Endothelial cell of umbilical vein (primary cell): ENCODE results near the gene DMD. TPM values are rescaled to one million over a fixed set of nuclear protein-coding genes. Genes with fewer than 3 reads are reported as not detected.

Source experiments
- BruUV-seq: library from RNA; stranded (reverse); fragments of 400-500 nt; replicated peaks from 2 replicates; lab custom pipeline; 2021; lab: Mats Ljungman, UMichigan
- CTCF ChIA-PET: fragments of 300-600, 350-600 bp; sonication (Branson Sonifier 250); formaldehyde crosslinking; loops from one replicate; lab custom pipeline; 2021; ENCODE audit warnings: antibody characterized with exemption, inconsistent platforms; lab: Charles Lee
- POLR2A ChIA-PET: fragments of 300-600, 350-600 bp; sonication (Branson Sonifier 250); formaldehyde crosslinking; loops from one replicate; lab custom pipeline; 2021; ENCODE audit warnings: antibody characterized with exemption, inconsistent platforms; lab: Charles Lee
- DNase-seq: peaks from one replicate; pipeline ENCODE4 v3.0.0-alpha.2; 2011; ENCODE audit warnings: low read depth, low spot score
- FAIRE-seq: peaks from 2 replicates; lab custom pipeline; 2011; peaks lifted over from hg19 to GRCh38; lab: Jason Lieb, UNC
- H2AFZ ChIP-seq: 2 replicates; pipeline ENCODE4 v1.6.0; 2012; ENCODE audit warnings: low read depth, low read length, control low read depth, inconsistent platforms
- H3K27ac ChIP-seq: 2 replicates; pipeline ENCODE4 v1.5.1; 2011; ENCODE audit warnings: low read depth, mild to moderate bottlenecking, control low read depth, low read length, moderate library complexity; ENCODE audit not compliant: insufficient read depth
- H3K27me3 ChIP-seq, 2 experiments: 2 replicates each; pipeline versions ENCODE4 v1.6.0 to v1.6.1; 2011; ENCODE audit warnings: low read length in 2 of 2, mixed read lengths in 1 of 2; ENCODE audit not compliant: control insufficient read depth in 2 of 2, insufficient read depth in 2 of 2
- H3K36me3 ChIP-seq, 2 experiments: 2 replicates in 1 of 2; 3 replicates in 1 of 2; pipeline ENCODE4 v1.5.1; 2011; ENCODE audit warnings: low read length in 2 of 2, mild to moderate bottlenecking in 1 of 2, moderate library complexity in 1 of 2; ENCODE audit not compliant: control insufficient read depth in 2 of 2, insufficient read depth in 2 of 2; ENCODE audit errors: extremely low read depth in 1 of 2
- H3K4me1 ChIP-seq: 3 replicates; pipeline ENCODE4 v1.5.1; 2011; ENCODE audit warnings: mild to moderate bottlenecking, low read length; ENCODE audit not compliant: control insufficient read depth, insufficient read depth; ENCODE audit errors: extremely low read depth
- H3K4me2 ChIP-seq: 2 replicates; pipeline ENCODE4 v1.6.1; 2011; ENCODE audit warnings: low read length, control low read depth, mixed read lengths; ENCODE audit not compliant: insufficient read depth
- H3K4me3 ChIP-seq, 3 experiments: fragments of 200-600 bp in 1 of 3; sonication (generic), shearing (Covaris generic) in 1 of 3; replicated peaks in 1 of 3; 2 replicates each; pipeline ENCODE4 v1.5.1; 2011 to 2016; ENCODE audit warnings: control low read depth in 3 of 3, low read length in 3 of 3, mild to moderate bottlenecking in 2 of 3, inconsistent platforms in 1 of 3, low read depth in 1 of 3, moderate library complexity in 1 of 3; ENCODE audit not compliant: insufficient read depth in 1 of 3
- H3K79me2 ChIP-seq: 2 replicates; pipeline ENCODE4 v1.6.0; 2012; ENCODE audit warnings: low read length, inconsistent platforms; ENCODE audit not compliant: control insufficient read depth, insufficient read depth
- H3K9ac ChIP-seq: replicated peaks from 2 replicates; pipeline ENCODE3; 2011; ENCODE audit warnings: low read length, control low read depth; ENCODE audit not compliant: insufficient read depth; ENCODE audit errors: extremely low read depth
- H3K9me1 ChIP-seq: replicated peaks from 3 replicates; pipeline ENCODE4 v1.6.0; 2011; ENCODE audit warnings: mild to moderate bottlenecking, low read length; ENCODE audit not compliant: control insufficient read depth, insufficient read depth; ENCODE audit errors: extremely low read depth
- H3K9me3 ChIP-seq: replicated peaks from 2 replicates; pipeline ENCODE4 v1.5.1; 2012; ENCODE audit warnings: low read length, inconsistent platforms; ENCODE audit not compliant: control insufficient read depth, insufficient read depth
- H4K20me1 ChIP-seq: replicated peaks from 2 replicates; pipeline ENCODE3; 2011; ENCODE audit warnings: mild to moderate bottlenecking, low read length; ENCODE audit not compliant: control insufficient read depth, insufficient read depth; ENCODE audit errors: extremely low read depth
- CTCF ChIP-seq, 2 donors: IDR thresholded peaks; 1 replicate in 1 of 2; 2 replicates in 1 of 2; pipeline ENCODE4 v1.5.1; 2011; ENCODE audit warnings: low read length in 2 of 2, mild to moderate bottlenecking in 2 of 2, moderate library complexity in 2 of 2, control low read depth in 1 of 2, inconsistent platforms in 1 of 2, low read depth in 1 of 2; ENCODE audit not compliant: insufficient read depth in 1 of 2; ENCODE audit errors: extremely low read depth in 1 of 2
- EZH2 ChIP-seq: IDR thresholded peaks from 2 replicates; pipeline ENCODE4 v1.6.1; 2012; ENCODE audit warnings: borderline replicate concordance, low read depth, mild to moderate bottlenecking, moderate library complexity, low read length, inconsistent platforms; ENCODE audit not compliant: severe bottlenecking
- FOS ChIP-seq: IDR thresholded peaks from 2 replicates; pipeline ENCODE4 v1.6.1; 2011; ENCODE audit warnings: mild to moderate bottlenecking, low read length, moderate library complexity, borderline replicate concordance; ENCODE audit not compliant: insufficient read depth
- GATA2 ChIP-seq: IDR thresholded peaks from 2 replicates; pipeline ENCODE4 v1.7.0; 2011; ENCODE audit warnings: low read depth, mild to moderate bottlenecking, moderate library complexity, mixed read lengths, low read length; ENCODE audit not compliant: insufficient read length, insufficient read depth
- JUN ChIP-seq: IDR thresholded peaks from 2 replicates; pipeline ENCODE4 v1.6.1; 2011; ENCODE audit warnings: borderline replicate concordance, low read depth; ENCODE audit not compliant: insufficient read length, insufficient read depth
- MAX ChIP-seq: IDR thresholded peaks from 2 replicates; pipeline ENCODE4 v1.6.1; 2011; ENCODE audit not compliant: insufficient read depth, insufficient read length
- MYC ChIP-seq: IDR thresholded peaks from one replicate; pipeline ENCODE4 v1.6.1; 2011; ENCODE audit warnings: mild to moderate bottlenecking, low read depth, low read length
- POLR2A ChIP-seq: IDR thresholded peaks from 2 replicates; pipeline ENCODE4 v1.6.1; 2012; ENCODE audit warnings: low read depth, mild to moderate bottlenecking, control low read depth, low read length
- POLR2AphosphoS5 ChIP-seq: IDR thresholded peaks from 2 replicates; pipeline ENCODE4 v1.6.1; 2012; ENCODE audit warnings: low read depth, mild to moderate bottlenecking, control low read depth, low read length, moderate library complexity; ENCODE audit not compliant: insufficient read depth
- dilution Hi-C: fragments of 300-500 bp; cut with MboI; formaldehyde crosslinking; loops from one replicate; pipeline ENCODE4 v1.15.0; 2019; ENCODE audit warnings: low sequenced_read_pairs; ENCODE audit not compliant: extremely low pct_ligation_motif_present
- intact Hi-C: fragments of 100-400 bp; cut with micrococcal nuclease; formaldehyde crosslinking; loops from one replicate; pipeline ENCODE4 v1.10.0; 2022
- polyA plus RNA-seq, 4 experiments: library from polyadenylated mRNA; depleted of rRNA in 3 of 4; stranded (reverse) in 3 of 4; unstranded in 1 of 4; fragments of >200 nt; gene quantifications; 2 replicates each; pipeline versions ENCODE4 v1.2.1 to v1.2.3, GENCODE V29; 2011 to 2012; ENCODE audit warnings: missing spikeins in 1 of 4
- total RNA-seq: library from RNA; stranded (reverse); gene quantifications from 2 replicates; pipeline ENCODE4 v1.2.3, GENCODE V29; 2021

The DMD gene
- total and polyA plus RNA-seq, 2 donors (not counting 3 experiments of a cell fraction or from before 2014, with no cell fraction given), result 7.3 to 9.0 TPM

GRCh38 chrX:31251336-31251735 lies 1960.0 kb downstream of the DMD start:
- Histone ChIP-seq H3K27me3 (no peaks in the 10 kb centered on the region), H3K79me2 (no peaks in the 10 kb centered on the region), H3K9me3 (no peaks in the 10 kb centered on the region), H3K9me1 (no peaks in the 10 kb centered on the region), H2AFZ (no peak overlapping the region), H3K4me2 (no peak overlapping the region), H3K4me1 (no peaks in the 10 kb centered on the region), H3K9ac (no peak overlapping the region), H3K36me3 (no peaks in the 10 kb centered on the region), H3K27ac (no peak overlapping the region), H4K20me1 (no peaks in the 10 kb centered on the region), H3K4me3 (no peak overlapping the region)
- ChIA-PET CTCF (interaction anchor here (0.9 kb wide), 1 partner anchor 208 kb away, joined by 3 read pairs; no protein-coding TSS in a partner anchor), POLR2A (no interaction called here)
- dilution Hi-C loops (no loop called here), intact Hi-C loops (no loop called here)
- no TSS peak for BruUV-seq
- FAIRE-seq, result no peak
- DNase-seq, result no peak
- TF ChIP-seq MYC (no peak), POLR2AphosphoS5 (no peak), JUN (no peak), GATA2 (no peak), FOS (no peak), MAX (no peak), CTCF (IDR thresholded peaks at IDR 0.05; ENCODE audit: extremely low read depth in 1 of 2, insufficient read depth in 1 of 2, low read depth in 1 of 2, low read length in 2 of 2) (no peak), POLR2A (no peak), EZH2 (no peak)
